ENCODE results near the gene PALMD. TPM values are rescaled to one million over a fixed set of nuclear protein-coding genes. Genes with fewer than 3 reads are reported as not detected.

PALMD gene
- total RNA-seq, 1 experiment from 2014 or later, result not detected

GRCh38 chr1:99713006-99713405, 67.1 kb downstream of the PALMD start:
- H3K9me3 ChIP-seq (ENCODE audit: control insufficient read depth, low read depth, low read length), result no peaks in the 10 kb centered on the region
- H3K9me3 Mint-ChIP-seq, result no peaks in the 10 kb centered on the region
- no peak overlapping the region for H2BK120ac ChIP-seq (ENCODE audit: low read depth, low read length, poor library complexity, severe bottlenecking)
- no peaks in the 10 kb centered on the region for H4K20me1 ChIP-seq (ENCODE audit: control insufficient read depth, insufficient read depth, insufficient read length)
- H2BK5ac ChIP-seq (ENCODE audit: insufficient read length, low read length), result no peak overlapping the region
- no peak overlapping the region for H3K4me2 ChIP-seq (ENCODE audit: insufficient read depth, insufficient read length, low read length)
- DNase-seq, result no peak
- no peak overlapping the region for H3K23ac ChIP-seq (ENCODE audit: insufficient read length, low read depth, low read length)
- H3K79me2 ChIP-seq (ENCODE audit: insufficient read depth, low read length), result no peaks in the 10 kb centered on the region
- no peak overlapping the region for H3K4me3 Mint-ChIP-seq
- H2AFZ ChIP-seq (ENCODE audit: low read length), result no peak overlapping the region
- no peak overlapping the region for H3K4ac ChIP-seq (ENCODE audit: low read depth, low read length)
- H2BK15ac ChIP-seq (ENCODE audit: low read depth, low read length), result no peak overlapping the region
- H3K56ac ChIP-seq (ENCODE audit: insufficient read length, low read depth, low read length), result no peak overlapping the region
- no peak for TF ChIP-seq CTCF (conservative IDR thresholded peaks at IDR 0.05)
- H3T11ph ChIP-seq (ENCODE audit: low read length), result no peak overlapping the region
- H3K23me2 ChIP-seq (ENCODE audit: insufficient read length, low read depth, low read length, poor library complexity, severe bottlenecking), result no peaks in the 10 kb centered on the region
- H3K27ac Mint-ChIP-seq, result no peak overlapping the region
- no peak overlapping the region for H3K9ac ChIP-seq (ENCODE audit: extremely low read depth, insufficient read length, low read length)
- peaks cover 0 to 10% (median 4%) of the 10 kb centered on the region in 3 experiments; a peak in 4 of 7 replicates for H3K36me3 Mint-ChIP-seq (ENCODE audit: insufficient read depth in 1 of 3, low read depth in 3 of 3)
- no peaks in the 10 kb centered on the region for H3K4me1 Mint-ChIP-seq
- H3K27ac ChIP-seq (ENCODE audit: insufficient read length, low read depth, low read length), result no peak overlapping the region
- no peak overlapping the region for H2AK5ac ChIP-seq (ENCODE audit: insufficient read length, low read length)
- H3K27me3 ChIP-seq (ENCODE audit: insufficient read depth, low read length), result no peaks in the 10 kb centered on the region
- H3K18ac ChIP-seq (ENCODE audit: insufficient read length, low read depth, low read length), result no peak overlapping the region
- H4K8ac ChIP-seq (replicated peaks; ENCODE audit: insufficient read length, low read depth, low read length), result no peak overlapping the region
- H4K5ac ChIP-seq (ENCODE audit: insufficient read length, low read depth, low read length), result no peak overlapping the region
- H3K27me3 Mint-ChIP-seq (ENCODE audit: low read depth), result no peaks in the 10 kb centered on the region
- no peaks in the 10 kb centered on the region for H3K79me1 ChIP-seq (ENCODE audit: insufficient read depth, low read depth, low read length, poor library complexity, severe bottlenecking)
- no peaks in the 10 kb centered on the region for H3K4me1 ChIP-seq (ENCODE audit: insufficient read depth, low read length)
- no peak overlapping the region for H2BK20ac ChIP-seq (ENCODE audit: low read depth, low read length, poor library complexity, severe bottlenecking)
- H3K14ac ChIP-seq (ENCODE audit: insufficient read depth, low read length), result no peak overlapping the region
- WGBS (ENCODE audit: extremely low coverage, insufficient read length, low lambda C conversion rate), result no CpG with 5 or more reads among the region's 2 CpGs
- no peak overlapping the region for H2BK12ac ChIP-seq (ENCODE audit: insufficient read length, low read depth, low read length)
- H4K91ac ChIP-seq (ENCODE audit: insufficient read length, low read depth, low read length), result no peak overlapping the region

All from H9 (cell line).